NCI-H460 (cell line): Measurements from ENCODE around the gene ZSCAN1. TPM values are rescaled to one million over a fixed set of nuclear protein-coding genes. Genes with fewer than 3 reads are reported as not detected.
A peak's percentile ranks its signal among the peaks of the same experiment; 100 is the strongest.

Experiments used
- DNase-seq: peaks from one replicate; pipeline ENCODE4 v3.0.0-alpha.2; 2016; ENCODE audit warnings: low read depth; ENCODE audit errors: extremely low read depth
- total RNA-seq: library from RNA; depleted of rRNA; stranded (reverse); fragments of >200 nt; shearing (Covaris generic); gene quantifications from 2 replicates; pipeline ENCODE4 v1.2.3, GENCODE V29; 2014

Gene ZSCAN1
- total RNA-seq, 1 experiment from 2014 or later, result not detected

GRCh38 chr19:58067240-58067912 lies 33.6 kb downstream of the ZSCAN1 start:
- no peak for DNase-seq

GRCh38 chr19:58079792-58080191 lies 46.0 kb downstream of the ZSCAN1 start:
- no peak for DNase-seq

GRCh38 chr19:58083021-58083420 lies 49.2 kb downstream of the ZSCAN1 start:
- no peak for DNase-seq

GRCh38 chr19:58084596-58085347 lies 50.9 kb downstream of the ZSCAN1 start:
- no peak for DNase-seq

GRCh38 chr19:58085348-58085875 lies 51.6 kb downstream of the ZSCAN1 start:
- no peak for DNase-seq

GRCh38 chr19:58086825-58087710 lies 53.2 kb downstream of the ZSCAN1 start:
- DNase-seq, result no peak

GRCh38 chr19:58088521-58089052 lies 54.8 kb downstream of the ZSCAN1 start:
- no peak for DNase-seq

- no peak for DNase-seq
Observed at GRCh38 chr19:58089846-58090245, 56.0 kb downstream of the ZSCAN1 start.

- no peak for DNase-seq
Observed at GRCh38 chr19:58091251-58091995, 57.6 kb downstream of the ZSCAN1 start.

- no peak for DNase-seq
Observed at GRCh38 chr19:58093071-58093470, 59.2 kb downstream of the ZSCAN1 start.

- DNase-seq, result no peak
Observed at GRCh38 chr19:58095328-58095727, 61.5 kb downstream of the ZSCAN1 start.

- DNase-seq, result no peak
Observed at GRCh38 chr19:58096884-58097283, 63.1 kb downstream of the ZSCAN1 start.

- DNase-seq, result no peak
Observed at GRCh38 chr19:58097349-58097748, 63.5 kb downstream of the ZSCAN1 start.

GRCh38 chr19:58097781-58098681 lies 64.2 kb downstream of the ZSCAN1 start, which contains the start of gene ZSCAN18:
Gene ZSCAN18 (minus strand): TSS chr19:58098231. CDS start chr19:58090267, 7,964 bp downstream.
- DNase-seq, result peak; percentile 85

- no peak for DNase-seq
Observed at GRCh38 chr19:58098682-58098998, 64.8 kb downstream of the ZSCAN1 start.
